ENCODE data around the gene KCNN3. TPM values are rescaled to one million over a fixed set of nuclear protein-coding genes. Genes with fewer than 3 reads are reported as not detected.

Gene KCNN3
- total and polyA plus RNA-seq, 2 of the 8 experiments (the other 6 are each of a cell fraction or from before 2014, with no cell fraction given): 2.8 to 3.7 TPM

- H3K4me3 ChIP-seq (ENCODE audit: extremely low read depth in 1 of 4, insufficient read depth in 2 of 4, low read depth in 3 of 4, low read length in 4 of 4): no peak overlapping the region
- no peak overlapping the region for H2BK12ac ChIP-seq (ENCODE audit: low read depth, low read length)
- H4K20me1 ChIP-seq (replicated peaks in 1 of 2; ENCODE audit: control insufficient read depth in 1 of 2, insufficient read depth in 2 of 2, low read length in 2 of 2): no peaks in the 10 kb centered on the region
- ChIA-PET CTCF (ENCODE audit: partially characterized antibody) (interaction anchor here (1.6 kb wide), 1 partner anchor 351 kb away, joined by 3 read pairs; no protein-coding TSS in a partner anchor), POLR2A (ENCODE audit: partially characterized antibody) (no interaction called here)
- no peak overlapping the region for H4K8ac ChIP-seq (ENCODE audit: extremely low read depth, insufficient read depth, low read length)
- no peak overlapping the region for H2BK120ac ChIP-seq (replicated peaks; ENCODE audit: low read depth, low read length)
- H2AFZ ChIP-seq (ENCODE audit: low read length): no peak overlapping the region
- H3K14ac ChIP-seq (ENCODE audit: insufficient read length): no peak overlapping the region
- peaks cover 9 to 14% of the 10 kb centered on the region in 2 experiments; a peak in 3 of 4 replicates for H3K9me3 ChIP-seq (ENCODE audit: insufficient read depth in 2 of 2, low read depth in 1 of 2, low read length in 1 of 2)
- H3K79me1 ChIP-seq (ENCODE audit: low read depth, low read length): no peaks in the 10 kb centered on the region
- no peak overlapping the region for H3K27ac ChIP-seq (ENCODE audit: low read depth, low read length)
- no peaks in the 10 kb centered on the region for H3K36me3 ChIP-seq (ENCODE audit: control insufficient read depth in 2 of 4, insufficient read depth in 4 of 4, low read length in 3 of 4)
- no peak overlapping the region for H2BK15ac ChIP-seq (ENCODE audit: low read length)
- H3K4ac ChIP-seq (replicated peaks; ENCODE audit: insufficient read length, low read depth, low read length): no peak overlapping the region
- no peak overlapping the region for H3K56ac ChIP-seq (replicated peaks; ENCODE audit: insufficient read length, low read depth, low read length)
- no peak overlapping the region for H3K4me2 ChIP-seq (ENCODE audit: insufficient read depth in 1 of 2, low read depth in 2 of 2, low read length in 2 of 2)
- no peak overlapping the region for H2BK5ac ChIP-seq (ENCODE audit: low read depth, low read length)
- no peaks in the 10 kb centered on the region for H3K23me2 ChIP-seq (ENCODE audit: low read depth, low read length)
- no peak overlapping the region for H4K91ac ChIP-seq (replicated peaks; ENCODE audit: insufficient read length, low read length)
- FAIRE-seq (no peak), DNase-seq (ENCODE audit: low read depth in 1 of 2, low spot score in 2 of 2) (no peak)
- 82% methylated on average over 5 of the region's 5 CpGs; no CpG with 5 or more reads in 1 of the 2 experiments for WGBS, 2 experiments (ENCODE audit: extremely low coverage in 1 of 2, insufficient coverage in 1 of 2, insufficient read length in 1 of 2, insufficient replicate concordance in 2 of 2, low coverage in 1 of 2, low lambda C conversion rate in 2 of 2, missing lambda C conversion rate in 1 of 2)
- no peak overlapping the region for H3K18ac ChIP-seq (ENCODE audit: extremely low read depth, low read length)
- H3K27me3 ChIP-seq (replicated peaks in 1 of 4; ENCODE audit: control insufficient read depth in 3 of 4, extremely low read depth in 1 of 4, insufficient read depth in 3 of 4, low read length in 3 of 4): no peaks in the 10 kb centered on the region
- no peak overlapping the region for H4K5ac ChIP-seq (ENCODE audit: insufficient read length, low read depth, low read length)
- no peak overlapping the region for H2AK5ac ChIP-seq (ENCODE audit: low read depth, low read length)
- no peak overlapping the region for H2BK20ac ChIP-seq (ENCODE audit: low read length)
- no peak for TF ChIP-seq POLR2AphosphoS5 (IDR thresholded peaks at IDR 0.05; ENCODE audit: low read depth, low read length)
- H3K79me2 ChIP-seq (ENCODE audit: control insufficient read depth in 1 of 2, insufficient read depth in 2 of 2, low read length in 2 of 2): no peaks in the 10 kb centered on the region
- no peak overlapping the region for H3K9ac ChIP-seq (replicated peaks in 1 of 4; ENCODE audit: extremely low read depth in 1 of 4, low read depth in 3 of 4, low read length in 3 of 4)
- H3K4me1 ChIP-seq (replicated peaks in 1 of 4; ENCODE audit: control insufficient read depth in 3 of 4, insufficient read depth in 4 of 4, low read length in 3 of 4): no peaks in the 10 kb centered on the region
- no peak overlapping the region for H3K23ac ChIP-seq (ENCODE audit: insufficient read length)
Measured at GRCh38 chr1:154910851-154911250, 40.8 kb upstream of the KCNN3 start.
